ENCODE measurements around the gene MFNG. TPM values are rescaled to one million over a fixed set of nuclear protein-coding genes. Genes with fewer than 3 reads are reported as not detected.
A peak's percentile ranks its signal among the peaks of the same experiment; 100 is the strongest.

The MFNG gene
- total and polyA plus RNA-seq, 2 donors (not counting 1 experiment from before 2014, with no cell fraction given) = 95.9 to 125 TPM

- TF ChIP-seq EZH2 (IDR thresholded peaks at IDR 0.05; ENCODE audit: borderline replicate concordance, insufficient read depth, low read depth, low read length, poor library complexity, severe bottlenecking) (no peak), CTCF (IDR thresholded peaks at IDR 0.05) (no peak)
- Mint-ChIP-seq H3K27me3 (peaks cover 20% of the 10 kb centered on the region), H3K4me3 (no peak overlapping the region), H3K4me1 (no peaks in the 10 kb centered on the region), H3K9me3 (ENCODE audit: insufficient read depth) (no peaks in the 10 kb centered on the region), H3K27ac (no peak overlapping the region)
- Histone ChIP-seq H3K4me3 (ENCODE audit: control extremely low read depth in 1 of 5, extremely low read depth in 1 of 5, insufficient read depth in 1 of 5, low read depth in 2 of 5, low read length in 4 of 5) (no peak overlapping the region), H4K20me1 (ENCODE audit: control insufficient read depth, insufficient read depth, low read length, poor library complexity, severe bottlenecking) (no peaks in the 10 kb centered on the region), H3K4me2 (replicated peaks; ENCODE audit: low read depth, low read length, poor library complexity, severe bottlenecking) (no peak overlapping the region), H3K27me3 (replicated peaks in 1 of 4; ENCODE audit: control extremely low read depth in 1 of 4, control insufficient read depth in 3 of 4, insufficient read depth in 4 of 4, low read length in 3 of 4) (peaks cover 0 to 28% (median 1%) of the 10 kb centered on the region in 4 experiments), H3K9me3 (ENCODE audit: control extremely low read depth in 1 of 3, control insufficient read depth in 2 of 3, insufficient read depth in 1 of 3, low read length in 2 of 3) (no peaks in the 10 kb centered on the region), H3K9ac (ENCODE audit: low read length) (no peak overlapping the region), H3K27ac (ENCODE audit: low read length in 2 of 2) (no peak overlapping the region), H3K79me2 (ENCODE audit: control insufficient read depth, insufficient read depth, low read length) (no peaks in the 10 kb centered on the region), H3K4me1 (ENCODE audit: control insufficient read depth in 2 of 2, insufficient read depth in 2 of 2, low read length in 2 of 2) (peaks cover 0 to 7% of the 10 kb centered on the region in 2 donors), H3K36me3 (replicated peaks in 1 of 2; ENCODE audit: control extremely low read depth in 1 of 2, control insufficient read depth in 1 of 2, extremely low read depth in 1 of 2, insufficient read depth in 2 of 2, low read length in 1 of 2) (no peaks in the 10 kb centered on the region), H2AFZ (ENCODE audit: insufficient read depth, low read depth, low read length, poor library complexity, severe bottlenecking) (no peak overlapping the region)
- ChIA-PET CTCF (interaction anchor here (0.9 to 9.6 kb wide), 8 partner anchors 13 to 239 kb away, joined by 3 to 103 read pairs (median 4); partner anchors contain the start of gene MFNG), POLR2A (no interaction called here)
- intact Hi-C loops (cut with micrococcal nuclease) = loop anchor here (5.0 kb wide), 1 partner anchor 232 kb away; no protein-coding TSS in a partner anchor
- DNase-seq (no peak), ATAC-seq (ENCODE audit: low read depth) (no peak)
- 87% methylated on average over 12 of the region's 12 CpGs for WGBS (ENCODE audit: insufficient coverage)
Observed at GRCh38 chr22:37499027-37499707, 13.0 kb upstream of the MFNG start.

DNA sequence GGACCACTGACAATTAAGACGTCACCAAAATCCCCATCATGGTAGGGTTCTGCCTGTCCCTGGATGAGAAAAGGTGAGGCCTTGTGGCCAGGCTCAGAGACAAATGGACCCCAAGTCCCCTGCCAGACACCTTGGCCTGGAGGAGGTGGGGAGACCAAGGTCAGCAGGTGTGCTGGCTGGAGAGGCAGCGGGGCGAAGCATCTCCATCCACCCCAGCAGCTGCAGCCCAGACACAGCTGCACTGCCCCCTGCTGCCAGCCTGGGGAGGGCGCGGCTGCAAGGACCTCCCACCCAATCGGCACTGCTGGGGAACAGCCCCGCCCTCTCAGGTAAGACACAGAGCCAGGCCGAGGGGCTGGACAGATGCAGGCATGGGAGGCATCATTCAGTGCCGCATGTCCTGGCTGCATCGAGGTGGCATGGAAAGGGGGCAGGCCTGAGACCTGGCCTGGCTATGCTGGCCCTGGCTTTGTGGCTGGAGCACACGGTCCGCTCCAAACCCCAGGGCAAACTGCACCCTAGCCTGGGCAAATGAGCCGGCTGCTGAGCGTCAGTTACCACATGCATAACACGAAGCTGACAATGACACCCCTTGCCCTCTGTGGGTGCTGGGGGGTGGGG lies 12.2 kb upstream of the MFNG start:
- TF ChIP-seq CTCF (IDR thresholded peaks at IDR 0.05) (peak; percentile 76), EZH2 (IDR thresholded peaks at IDR 0.05; ENCODE audit: borderline replicate concordance, insufficient read depth, low read depth, low read length, poor library complexity, severe bottlenecking) (no peak)
- WGBS (ENCODE audit: insufficient coverage) = 33% methylated on average over 13 of the region's 15 CpGs
- DNase-seq (peak; percentile 78), ATAC-seq (ENCODE audit: low read depth) (peak; percentile 97)
- Histone ChIP-seq H3K9me3 (ENCODE audit: control extremely low read depth in 1 of 3, control insufficient read depth in 2 of 3, insufficient read depth in 1 of 3, low read length in 2 of 3) (no peaks in the 10 kb centered on the region), H3K4me2 (replicated peaks; ENCODE audit: low read depth, low read length, poor library complexity, severe bottlenecking) (no peak overlapping the region), H2AFZ (ENCODE audit: insufficient read depth, low read depth, low read length, poor library complexity, severe bottlenecking) (no peak overlapping the region), H4K20me1 (ENCODE audit: control insufficient read depth, insufficient read depth, low read length, poor library complexity, severe bottlenecking) (no peaks in the 10 kb centered on the region), H3K4me1 (ENCODE audit: control insufficient read depth in 2 of 2, insufficient read depth in 2 of 2, low read length in 2 of 2) (peaks cover 0 to 7% of the 10 kb centered on the region in 2 donors), H3K9ac (ENCODE audit: low read length) (no peak overlapping the region), H3K27me3 (replicated peaks in 1 of 4; ENCODE audit: control extremely low read depth in 1 of 4, control insufficient read depth in 3 of 4, insufficient read depth in 4 of 4, low read length in 3 of 4) (peaks cover 0 to 29% (median 1%) of the 10 kb centered on the region in 4 experiments), H3K36me3 (replicated peaks in 1 of 2; ENCODE audit: control extremely low read depth in 1 of 2, control insufficient read depth in 1 of 2, extremely low read depth in 1 of 2, insufficient read depth in 2 of 2, low read length in 1 of 2) (no peaks in the 10 kb centered on the region), H3K4me3 (ENCODE audit: control extremely low read depth in 1 of 5, extremely low read depth in 1 of 5, insufficient read depth in 1 of 5, low read depth in 2 of 5, low read length in 4 of 5) (no peak overlapping the region), H3K27ac (ENCODE audit: low read length in 2 of 2) (no peak overlapping the region), H3K79me2 (ENCODE audit: control insufficient read depth, insufficient read depth, low read length) (no peaks in the 10 kb centered on the region)
- peaks cover 20% of the 10 kb centered on the region for H3K27me3 Mint-ChIP-seq
- ChIA-PET CTCF (interaction anchor here (0.9 to 9.6 kb wide), 10 partner anchors 9 to 238 kb away, joined by 3 to 103 read pairs (median 4); partner anchors contain the start of gene MFNG), POLR2A (interaction anchor here (0.7 kb wide), 1 partner anchor 26 kb away, joined by 3 read pairs; no protein-coding TSS in a partner anchor)
- H3K27ac Mint-ChIP-seq = no peak overlapping the region
- H3K9me3 Mint-ChIP-seq (ENCODE audit: insufficient read depth) = no peaks in the 10 kb centered on the region
- no peak overlapping the region for H3K4me3 Mint-ChIP-seq
- H3K4me1 Mint-ChIP-seq = no peaks in the 10 kb centered on the region
- intact Hi-C loops (cut with micrococcal nuclease) = loop anchor here (1.0 to 5.0 kb wide), 3 partner anchors 12 to 231 kb away; partner anchors contain the start of gene MFNG

Data from B cell (primary cell).